Measurements from ENCODE around the gene FAM83B.
"Not testable (repeated sequence)": the region's sequence is repeated elsewhere in the genome, so short reads cannot be mapped to it uniquely, and the experiment has no call there.

FAM83B gene

GRCh38 chr6:54879188-54879985 lies 32.8 kb downstream of the FAM83B start:
- in situ Hi-C loops (cut with HindIII; ENCODE audit: low sequenced_read_pairs): no loop called here
- H3K4me3 ChIP-seq (ENCODE audit: low read depth, low read length): no peak overlapping the region
- DNase-seq (ENCODE audit: low read depth, low spot score): no peak
- TF ChIP-seq CTCF (IDR thresholded peaks at IDR 0.05; ENCODE audit: low read depth, low read length): no peak

DNA sequence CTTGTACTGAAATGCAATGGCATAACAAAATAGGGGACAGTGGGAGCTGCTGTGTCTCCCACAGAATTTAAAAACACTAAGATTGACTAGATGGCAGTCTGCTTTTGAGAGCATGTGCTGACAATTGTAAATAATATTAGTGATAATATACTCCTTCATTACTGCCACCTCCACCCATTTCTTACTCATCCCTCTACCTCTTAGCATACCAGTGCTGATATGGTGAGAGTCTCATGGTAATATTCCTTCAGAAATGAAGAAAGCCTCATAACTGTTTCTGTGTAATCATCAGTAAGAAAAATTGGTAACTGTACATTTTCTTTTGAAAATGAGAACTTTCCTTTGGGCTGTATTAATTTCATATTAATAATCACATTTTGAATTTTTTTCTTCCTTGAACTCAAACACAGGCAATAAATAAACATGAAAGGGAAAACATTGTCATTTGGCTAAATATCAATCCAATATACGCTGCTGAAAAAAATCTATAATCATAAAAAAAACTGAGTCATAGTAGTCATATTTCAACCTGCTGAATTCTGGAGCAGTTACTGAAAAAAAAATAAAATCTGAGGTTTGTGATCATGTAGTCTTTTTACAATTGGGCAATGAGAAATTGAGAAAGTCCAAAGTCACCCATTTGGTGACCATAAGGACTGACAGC lies 34.6 kb downstream of the FAM83B start:
- H3K4me3 ChIP-seq (ENCODE audit: low read depth, low read length): no peak overlapping the region
- in situ Hi-C loops (cut with HindIII; ENCODE audit: low sequenced_read_pairs): no loop called here
- no peak for TF ChIP-seq CTCF (IDR thresholded peaks at IDR 0.05; ENCODE audit: low read depth, low read length)
- no peak for DNase-seq (ENCODE audit: low read depth, low spot score)

GRCh38 chr6:54881891-54882290 lies 35.3 kb downstream of the FAM83B start:
- H3K4me3 ChIP-seq (ENCODE audit: low read depth, low read length); in situ Hi-C loops (cut with HindIII; ENCODE audit: low sequenced_read_pairs); DNase-seq (ENCODE audit: low read depth, low spot score): not testable (repeated sequence)

- TF ChIP-seq CTCF (IDR thresholded peaks at IDR 0.05; ENCODE audit: low read depth, low read length): no peak
- in situ Hi-C loops (cut with HindIII; ENCODE audit: low sequenced_read_pairs): no loop called here
Measured at GRCh38 chr6:54886932-54887584, 40.5 kb downstream of the FAM83B start.

DNA sequence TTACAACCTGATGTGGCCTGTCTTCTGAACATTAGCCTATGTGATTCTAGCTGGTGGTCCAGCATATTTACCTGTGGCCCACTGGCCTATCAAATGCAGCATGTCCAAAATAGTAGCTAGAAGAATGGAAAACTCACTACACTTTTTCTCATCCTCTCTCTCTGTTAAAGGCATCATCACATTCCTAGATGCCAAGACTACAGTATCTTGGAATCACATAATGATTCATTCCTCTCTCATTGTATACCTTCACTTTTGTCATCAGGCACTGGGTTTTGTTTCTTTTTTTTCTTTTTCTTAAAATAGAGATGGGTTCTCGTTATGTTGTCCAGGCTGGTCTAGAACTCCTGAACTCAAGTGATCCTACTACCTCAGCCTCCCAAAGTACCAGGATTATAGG lies 45.0 kb downstream of the FAM83B start:
- no peak for TF ChIP-seq CTCF (IDR thresholded peaks at IDR 0.05; ENCODE audit: low read depth, low read length)
- no peak for DNase-seq (ENCODE audit: low read depth, low spot score)
- H3K4me3 ChIP-seq (ENCODE audit: low read depth, low read length): no peak overlapping the region
- in situ Hi-C loops (cut with HindIII; ENCODE audit: low sequenced_read_pairs): no loop called here

More at GRCh38 chr6:54886932-54887584, 40.5 kb downstream of the FAM83B start:
- DNase-seq (ENCODE audit: low read depth, low spot score): no peak
- H3K4me3 ChIP-seq (ENCODE audit: low read depth, low read length): no peak overlapping the region

GRCh38 chr6:54892831-54893230 lies 46.3 kb downstream of the FAM83B start:
- no peak overlapping the region for H3K4me3 ChIP-seq (ENCODE audit: low read depth, low read length)
- DNase-seq (ENCODE audit: low read depth, low spot score): peak; percentile 67
- in situ Hi-C loops (cut with HindIII; ENCODE audit: low sequenced_read_pairs): no loop called here
- TF ChIP-seq CTCF (IDR thresholded peaks at IDR 0.05; ENCODE audit: low read depth, low read length): no peak

DNA sequence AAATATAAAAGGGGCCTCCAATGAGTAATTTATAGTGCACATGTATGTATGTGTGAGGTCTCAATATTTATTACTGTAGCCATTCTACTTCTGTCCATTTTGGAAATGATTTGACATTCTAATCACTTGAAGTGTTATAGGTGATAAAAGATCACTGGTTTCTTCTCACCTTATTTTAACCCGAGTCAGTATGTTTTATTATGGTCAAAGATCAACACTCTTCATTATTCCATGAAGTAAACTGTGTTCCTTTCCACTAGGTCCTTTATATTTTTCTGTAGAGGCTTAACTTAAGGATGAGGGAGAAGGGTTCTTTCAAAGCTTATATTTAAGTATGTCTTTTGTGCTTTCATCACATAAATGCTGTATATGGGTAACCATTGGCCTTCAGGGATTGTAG lies 47.2 kb downstream of the FAM83B start:
- no peak overlapping the region for H3K4me3 ChIP-seq (ENCODE audit: low read depth, low read length)
- DNase-seq (ENCODE audit: low read depth, low spot score): no peak
- TF ChIP-seq CTCF (IDR thresholded peaks at IDR 0.05; ENCODE audit: low read depth, low read length): no peak
- in situ Hi-C loops (cut with HindIII; ENCODE audit: low sequenced_read_pairs): no loop called here
